ENCODE data around the gene PALM3. TPM values are rescaled to one million over a fixed set of nuclear protein-coding genes. Genes with fewer than 3 reads are reported as not detected.
A peak's percentile ranks its signal among the peaks of the same experiment; 100 is the strongest.

Gene PALM3, protein sequence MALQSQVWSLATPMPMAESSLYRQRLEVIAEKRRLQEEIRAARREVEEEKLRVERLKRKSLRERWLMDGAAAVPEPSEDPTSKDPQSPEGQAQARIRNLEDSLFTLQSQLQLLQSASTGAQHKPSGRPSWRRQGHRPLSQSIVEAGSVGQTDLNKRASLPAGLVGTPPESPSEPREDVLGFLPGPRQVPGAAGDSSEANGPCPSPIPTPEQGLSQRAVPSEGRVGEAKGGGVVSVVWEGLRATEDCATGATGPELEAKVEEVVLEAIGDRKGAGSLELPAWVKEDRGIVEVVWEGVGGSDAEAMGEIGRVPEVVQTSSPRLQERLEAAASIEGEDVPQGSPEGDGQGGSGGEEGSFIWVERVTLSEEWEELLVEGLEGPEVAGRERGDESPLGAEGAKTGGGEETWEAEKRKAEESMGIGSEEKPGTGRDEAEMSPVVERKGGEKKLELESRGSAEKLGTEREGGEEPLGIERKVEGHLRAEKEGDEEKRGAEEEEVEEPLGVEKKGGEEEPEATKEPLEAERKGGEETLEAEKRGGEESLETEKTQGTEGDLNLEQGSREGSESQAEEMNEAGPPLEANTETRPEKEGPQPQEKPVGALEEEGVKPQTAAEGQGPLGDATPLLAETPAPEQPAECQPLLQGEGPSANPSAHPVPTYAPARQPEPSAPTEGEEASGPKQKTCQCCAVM
- total RNA-seq: 5.2 and 5.7 TPM in 2 replicates
- long read RNA-seq: 0 reads

GRCh38 chr19:14061751-14062557 lies at the start of gene PALM3:
Gene PALM3 (minus strand): TSS chr19:14062076. CDS start chr19:14061980, 96 bp downstream.
- DNase-seq (ENCODE audit: low read depth, low spot score): no peak
- Mint-ChIP-seq H3K27ac (ENCODE audit: unreplicated experiment) (no peak within 1 kb of the TSS), H3K36me3 (ENCODE audit: low read depth) (no peaks in the 10 kb centered on the region), H3K9me3 (no peaks in the 10 kb centered on the region), H3K4me1 (peaks cover 6% of the 10 kb centered on the region), H3K4me3 (no peak within 1 kb of the TSS), H3K27me3 (ENCODE audit: low read depth) (peaks cover 43% of the 10 kb centered on the region)
- TF ChIP-seq, protein P1, sequence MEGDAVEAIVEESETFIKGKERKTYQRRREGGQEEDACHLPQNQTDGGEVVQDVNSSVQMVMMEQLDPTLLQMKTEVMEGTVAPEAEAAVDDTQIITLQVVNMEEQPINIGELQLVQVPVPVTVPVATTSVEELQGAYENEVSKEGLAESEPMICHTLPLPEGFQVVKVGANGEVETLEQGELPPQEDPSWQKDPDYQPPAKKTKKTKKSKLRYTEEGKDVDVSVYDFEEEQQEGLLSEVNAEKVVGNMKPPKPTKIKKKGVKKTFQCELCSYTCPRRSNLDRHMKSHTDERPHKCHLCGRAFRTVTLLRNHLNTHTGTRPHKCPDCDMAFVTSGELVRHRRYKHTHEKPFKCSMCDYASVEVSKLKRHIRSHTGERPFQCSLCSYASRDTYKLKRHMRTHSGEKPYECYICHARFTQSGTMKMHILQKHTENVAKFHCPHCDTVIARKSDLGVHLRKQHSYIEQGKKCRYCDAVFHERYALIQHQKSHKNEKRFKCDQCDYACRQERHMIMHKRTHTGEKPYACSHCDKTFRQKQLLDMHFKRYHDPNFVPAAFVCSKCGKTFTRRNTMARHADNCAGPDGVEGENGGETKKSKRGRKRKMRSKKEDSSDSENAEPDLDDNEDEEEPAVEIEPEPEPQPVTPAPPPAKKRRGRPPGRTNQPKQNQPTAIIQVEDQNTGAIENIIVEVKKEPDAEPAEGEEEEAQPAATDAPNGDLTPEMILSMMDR (conservative IDR thresholded peaks at IDR 0.05): no peak

- Mint-ChIP-seq H3K27me3 (ENCODE audit: low read depth) (no peaks in the 10 kb centered on the region), H3K36me3 (ENCODE audit: low read depth) (peaks cover 2% of the 10 kb centered on the region), H3K4me1 (peaks cover 16% of the 10 kb centered on the region), H3K27ac (ENCODE audit: unreplicated experiment) (no peak overlapping the region), H3K4me3 (peak overlapping the region; percentile 38), H3K9me3 (no peaks in the 10 kb centered on the region)
- TF ChIP-seq, protein P1 (conservative IDR thresholded peaks at IDR 0.05): no peak
- DNase-seq (ENCODE audit: low read depth, low spot score): no peak
Observed at GRCh38 chr19:14111486-14111885, 49.6 kb upstream of the PALM3 start.

- Mint-ChIP-seq H3K4me1 (peaks cover 10% of the 10 kb centered on the region), H3K27me3 (ENCODE audit: low read depth) (no peaks in the 10 kb centered on the region), H3K4me3 (peak overlapping the region; percentile 56), H3K27ac (ENCODE audit: unreplicated experiment) (peak overlapping the region; percentile 75), H3K36me3 (ENCODE audit: low read depth) (peaks cover 2% of the 10 kb centered on the region), H3K9me3 (no peaks in the 10 kb centered on the region)
- TF ChIP-seq, protein P1 (conservative IDR thresholded peaks at IDR 0.05): no peak
- DNase-seq (ENCODE audit: low read depth, low spot score): no peak
Observed at GRCh38 chr19:14110650-14111049, 48.8 kb upstream of the PALM3 start.

DNA sequence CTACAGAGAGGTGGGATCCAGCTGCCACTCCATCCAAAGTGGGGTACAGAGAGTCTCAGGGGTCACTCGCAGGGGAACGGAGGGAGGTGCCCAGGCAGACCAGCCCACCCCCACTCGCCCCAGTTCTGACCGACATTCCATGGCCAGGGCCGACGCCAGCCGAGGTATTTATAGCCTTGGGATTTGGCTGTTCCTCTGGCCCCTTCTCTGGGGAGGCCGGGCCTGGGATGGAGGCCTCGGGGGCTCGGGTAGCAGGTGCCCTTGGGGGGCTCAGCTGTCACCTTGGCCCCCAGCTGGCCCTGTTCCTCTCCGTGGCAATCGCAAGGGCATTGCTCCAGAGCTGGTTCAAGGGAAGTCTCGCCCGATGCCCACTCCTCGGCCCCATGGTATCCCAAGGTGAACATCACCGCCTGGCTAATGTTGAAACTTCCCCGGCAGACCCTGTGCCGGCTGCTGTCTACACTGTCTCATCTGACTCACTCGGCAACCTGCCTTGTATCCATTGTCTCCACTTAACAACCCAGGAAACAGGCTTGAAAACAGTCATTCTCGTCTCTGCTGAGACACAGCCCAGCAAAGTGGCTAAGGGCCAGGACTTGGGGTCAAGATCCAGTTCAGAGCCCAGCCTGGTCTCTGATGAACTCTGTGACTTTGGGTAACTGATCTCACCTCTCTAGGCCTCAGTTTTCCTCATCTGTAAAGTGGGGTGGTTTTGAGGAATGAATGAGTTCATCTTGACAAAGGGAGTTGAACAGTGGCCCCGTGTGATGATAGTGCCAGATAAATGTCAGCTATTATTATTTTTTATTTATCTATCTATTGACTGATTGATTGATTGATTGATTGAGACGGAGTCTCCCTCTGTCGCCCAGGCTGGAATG lies 45.9 kb upstream of the PALM3 start:
- H3K9me3 Mint-ChIP-seq: no peaks in the 10 kb centered on the region
- H3K27ac Mint-ChIP-seq (ENCODE audit: unreplicated experiment): no peak overlapping the region
- H3K36me3 Mint-ChIP-seq (ENCODE audit: low read depth): peaks cover 2% of the 10 kb centered on the region
- H3K27me3 Mint-ChIP-seq (ENCODE audit: low read depth): no peaks in the 10 kb centered on the region
- no peak overlapping the region for H3K4me3 Mint-ChIP-seq
- TF ChIP-seq, protein P1 (conservative IDR thresholded peaks at IDR 0.05): no peak
- H3K4me1 Mint-ChIP-seq: peaks cover 2% of the 10 kb centered on the region
- no peak for DNase-seq (ENCODE audit: low read depth, low spot score)
